Activated CD4-positive, alpha-beta T cell treated with anti-CD3 and anti-CD28 coated beads, Interleukin-10, Interleukin-2, amounts not matched to agents 100 ng/mL and 50 ng/mL, durations not matched to agents 16 hours and 8 hours (primary cell): ENCODE results near the gene GPR26.
"Not testable (repeated sequence)": the region's sequence is repeated elsewhere in the genome, so short reads cannot be mapped to it uniquely, and the experiment has no call there.

Source experiments
- DNase-seq: peaks from one replicate; pipeline ENCODE4 v3.0.0-alpha.2; 2020

Gene GPR26

DNA sequence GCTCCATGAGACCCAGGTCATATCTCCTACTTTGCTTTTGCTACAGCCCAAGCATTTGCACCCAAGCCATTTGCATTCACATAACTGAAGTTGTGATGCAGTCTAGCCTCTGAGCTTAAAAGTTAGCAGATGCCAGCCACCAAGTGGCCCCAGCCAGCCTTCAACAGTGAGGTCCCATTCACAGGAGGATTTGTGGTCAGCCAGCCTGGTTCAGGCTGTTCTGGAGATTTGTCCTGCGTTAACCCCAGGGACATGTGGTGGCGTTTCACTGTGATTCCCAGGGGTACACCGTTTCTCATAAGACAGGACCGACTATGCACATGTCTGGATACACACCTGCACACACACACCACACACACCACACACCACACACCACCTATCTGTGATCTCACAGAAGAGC, 51.2 kb downstream of the GPR26 start:
- DNase-seq, result no peak

DNA sequence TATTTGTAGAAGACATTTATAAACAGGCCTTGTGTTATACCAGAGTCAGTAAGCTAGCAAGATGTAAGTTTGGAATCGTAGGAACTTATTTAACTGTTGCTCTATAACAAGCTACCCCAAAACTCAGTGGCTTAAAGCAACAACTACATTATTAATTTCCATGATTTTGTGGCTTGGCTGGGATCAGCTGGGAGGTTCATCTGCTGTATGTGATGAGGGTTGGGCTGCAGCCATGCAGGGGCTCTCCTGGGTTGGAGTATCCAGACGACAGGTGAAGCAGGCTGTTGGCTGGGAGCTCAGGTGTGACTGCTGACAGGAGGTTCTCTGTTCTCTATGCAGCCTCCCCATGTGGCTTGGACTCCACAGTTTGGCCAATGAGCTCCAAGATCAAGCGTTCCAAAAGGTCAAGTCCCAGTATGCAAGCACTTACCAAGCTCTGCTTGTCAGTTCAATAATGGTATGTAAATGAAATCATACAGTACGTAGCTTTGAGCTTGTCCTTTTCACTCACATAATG, 52.4 kb downstream of the GPR26 start:
- no peak for DNase-seq

DNA sequence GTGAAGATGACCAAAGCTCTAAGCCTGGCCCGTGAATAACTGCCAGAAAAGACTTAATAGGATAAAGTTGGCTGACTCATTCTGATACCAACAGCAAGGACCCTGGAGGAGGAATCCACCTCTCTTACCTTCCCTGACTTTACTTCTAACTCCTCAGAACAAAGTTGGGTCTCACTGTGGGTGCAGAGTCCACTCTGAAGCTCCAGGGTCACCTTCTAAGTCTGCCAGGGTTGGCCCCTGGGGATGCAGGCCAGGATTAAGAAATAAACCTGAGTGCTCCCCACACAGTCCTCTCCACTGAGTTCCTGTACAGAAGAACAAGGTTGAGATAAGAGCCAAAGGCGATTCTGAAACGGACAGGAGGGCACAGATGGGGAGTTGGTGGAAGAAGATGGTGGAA, 54.4 kb downstream of the GPR26 start:
- no peak for DNase-seq

DNA sequence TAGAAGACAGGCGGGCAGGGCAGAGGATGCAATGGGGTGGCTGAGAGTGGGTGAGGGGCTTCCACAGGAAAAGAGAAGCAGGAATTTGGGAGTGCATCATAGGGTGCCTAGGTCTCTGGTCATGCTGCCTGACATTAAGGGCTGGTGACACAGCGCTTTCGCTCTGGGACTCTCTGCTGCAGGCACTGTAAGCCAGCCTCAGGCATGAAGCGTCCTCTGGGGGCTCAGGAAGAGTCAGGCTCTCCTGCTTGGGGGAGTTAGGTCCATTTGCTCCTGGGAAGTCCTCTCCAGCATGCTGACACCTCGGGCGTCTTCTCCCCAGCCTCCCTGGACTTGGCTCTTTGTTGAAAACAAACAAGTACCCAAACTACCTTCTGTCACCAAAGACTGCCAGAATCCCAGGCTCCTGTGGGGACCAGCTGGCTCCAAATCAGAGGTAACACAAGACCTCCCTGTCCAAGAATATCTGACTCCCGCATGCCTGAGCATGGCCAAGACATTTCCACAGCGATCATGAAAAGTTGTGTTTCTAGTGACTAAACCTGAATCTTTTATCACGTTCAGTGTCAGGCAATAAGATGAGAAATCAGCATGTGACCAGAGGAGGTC, 55.4 kb downstream of the GPR26 start:
- no peak for DNase-seq

DNA sequence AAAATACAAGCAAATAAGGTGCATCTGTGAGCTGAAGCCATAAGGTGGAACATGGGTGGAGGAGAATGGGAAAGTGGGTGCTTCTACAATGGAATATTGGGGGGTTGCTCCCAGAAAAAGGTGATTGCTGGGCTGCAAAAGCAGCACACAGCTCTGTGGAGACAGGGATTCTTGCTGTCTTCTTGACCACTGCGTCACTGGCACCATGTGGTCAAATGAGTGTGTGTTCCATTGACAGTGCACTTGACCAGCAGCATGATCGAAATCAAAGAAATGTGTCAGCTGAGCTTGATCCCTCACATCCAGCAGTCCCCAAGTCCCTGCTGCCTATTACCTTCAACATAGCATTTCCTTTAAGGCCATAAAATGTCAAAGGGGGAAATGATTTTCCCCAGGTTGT, 56.2 kb downstream of the GPR26 start:
- DNase-seq, result no peak

DNA sequence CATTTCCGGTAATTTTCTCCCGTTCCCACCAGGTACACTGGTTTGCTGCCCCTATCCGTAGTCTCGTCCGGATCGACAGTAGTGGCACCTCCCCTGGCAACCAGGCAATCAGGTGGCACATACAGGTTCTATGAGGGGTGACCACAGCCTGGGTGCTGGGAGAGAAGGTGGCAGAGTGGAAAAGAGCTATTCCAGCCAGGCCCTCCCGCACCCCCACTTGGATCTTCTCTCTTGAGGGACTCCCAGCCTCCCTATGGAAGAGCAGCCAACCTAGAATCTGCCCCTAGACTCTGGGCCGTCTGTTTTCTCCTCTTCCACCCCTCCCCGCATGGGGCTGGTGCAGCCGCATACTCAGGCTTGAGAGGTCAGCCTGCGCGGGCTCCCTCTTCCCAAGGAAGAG, 58.6 kb downstream of the GPR26 start:
- DNase-seq, result no peak

DNA sequence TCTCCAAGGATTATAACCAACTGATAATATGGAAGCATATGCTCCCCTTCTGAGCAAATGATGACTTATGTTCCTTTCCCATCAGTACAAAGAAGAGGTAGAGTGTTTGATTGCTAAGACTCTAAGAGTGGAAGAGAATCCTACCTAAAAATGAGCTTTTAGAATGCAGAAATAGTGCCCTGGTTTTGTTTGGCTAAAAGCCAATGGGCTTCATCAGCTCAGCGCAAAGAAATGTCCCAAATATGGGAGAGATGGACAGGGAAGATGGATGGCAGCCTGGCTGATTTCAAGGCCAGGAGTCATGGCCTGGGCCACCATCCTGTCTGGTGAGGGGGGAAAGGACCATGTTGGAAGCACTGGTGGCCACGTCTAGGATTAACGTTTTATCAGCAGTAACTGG, 60.2 kb downstream of the GPR26 start:
- DNase-seq, result no peak

DNA sequence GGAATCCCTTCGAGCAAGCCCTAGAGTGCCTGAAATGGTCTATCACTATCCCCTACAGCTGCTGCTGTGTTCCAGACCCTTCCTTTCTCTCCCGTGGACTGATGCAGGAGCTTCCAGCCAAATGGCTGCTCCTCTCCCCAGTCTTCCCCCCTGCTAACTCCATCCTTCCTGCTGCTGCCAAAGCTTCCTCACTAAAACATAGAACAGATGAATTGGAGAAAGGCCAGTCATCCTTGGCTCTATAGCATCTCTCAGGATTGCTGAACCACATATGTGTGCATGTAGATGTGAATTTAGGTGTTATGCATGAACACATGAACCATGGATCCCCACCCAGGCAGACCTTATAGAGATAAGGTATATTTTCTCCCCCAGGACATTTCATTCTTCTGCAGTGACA, 60.7 kb downstream of the GPR26 start:
- no peak for DNase-seq

DNA sequence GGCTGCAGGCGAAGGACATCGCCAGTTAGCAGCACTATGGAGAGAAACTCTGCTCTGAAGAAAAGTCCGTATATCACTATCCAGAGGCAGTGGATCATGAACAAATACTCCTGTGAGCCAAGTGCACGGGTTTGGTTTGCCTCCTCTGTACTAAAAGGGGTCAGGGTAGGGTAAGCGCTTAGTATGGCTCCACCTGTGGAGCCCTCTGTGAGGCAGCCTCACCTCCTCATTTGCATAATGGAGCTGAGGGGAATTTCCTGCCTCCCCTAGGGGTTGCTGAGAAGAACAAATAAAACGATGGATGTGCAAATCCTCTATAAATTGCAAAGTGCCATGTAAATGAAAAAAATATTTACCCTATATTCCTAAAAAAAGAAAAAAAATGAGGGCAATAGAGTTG, 63.4 kb downstream of the GPR26 start:
- DNase-seq, result no peak

DNA sequence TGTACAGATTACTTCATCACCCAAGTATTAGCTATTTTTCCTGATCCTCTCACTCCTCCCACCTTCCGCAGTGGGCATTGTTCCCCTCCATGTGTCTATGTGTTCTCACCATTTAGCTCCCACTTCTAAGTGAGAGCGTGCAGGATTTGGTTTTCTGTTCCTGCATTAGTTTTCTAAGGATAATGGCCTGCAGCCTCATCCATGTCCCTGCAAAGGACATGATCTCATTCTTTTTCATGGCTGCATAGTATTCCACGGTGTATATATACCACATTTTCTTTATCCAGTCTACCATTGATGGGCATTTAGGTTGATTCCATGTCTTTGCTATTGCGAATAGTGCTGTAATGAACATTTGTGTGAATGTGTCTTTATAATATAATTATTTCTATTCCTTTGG, 70.8 kb downstream of the GPR26 start:
- DNase-seq, result not testable (repeated sequence)

DNA sequence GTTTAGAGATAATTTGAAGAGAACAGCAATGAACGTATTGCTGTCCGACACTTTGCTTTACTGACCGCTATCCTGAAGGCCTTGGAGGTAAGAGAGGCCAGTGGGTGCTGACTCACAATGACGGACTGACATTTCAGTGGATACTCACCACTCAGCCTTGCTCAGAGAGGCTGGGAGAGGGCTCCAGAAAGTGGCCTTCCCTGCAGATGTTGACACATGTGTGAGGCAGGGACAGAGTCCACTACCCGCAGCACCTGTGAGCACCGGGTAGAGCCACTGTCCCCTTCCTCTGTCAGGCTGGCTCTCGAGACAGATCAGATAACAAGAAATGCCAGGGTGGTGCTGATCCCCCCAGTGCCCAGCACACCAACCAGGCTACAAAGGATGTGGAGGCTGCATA, 75.0 kb downstream of the GPR26 start:
- DNase-seq, result no peak

DNA sequence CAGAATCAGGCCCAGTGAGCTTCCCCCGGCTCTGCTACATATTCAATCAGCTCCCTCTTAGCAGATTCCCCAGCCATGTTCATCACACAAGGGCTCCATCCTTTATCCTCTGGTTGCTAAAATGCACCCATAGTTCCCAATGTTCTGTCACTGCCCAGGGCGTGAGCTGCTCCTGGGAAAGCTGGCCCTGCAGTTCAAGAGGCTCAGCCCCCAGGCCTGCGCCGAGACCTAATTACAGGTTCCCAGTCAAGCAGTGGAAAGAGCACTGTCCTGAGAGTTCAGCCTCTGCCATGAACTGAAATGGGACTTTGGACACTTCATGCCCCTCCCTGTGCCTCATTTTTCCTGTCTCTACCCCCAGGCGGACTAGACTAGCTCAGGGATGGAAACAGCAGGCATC, 75.6 kb downstream of the GPR26 start:
- DNase-seq, result no peak

DNA sequence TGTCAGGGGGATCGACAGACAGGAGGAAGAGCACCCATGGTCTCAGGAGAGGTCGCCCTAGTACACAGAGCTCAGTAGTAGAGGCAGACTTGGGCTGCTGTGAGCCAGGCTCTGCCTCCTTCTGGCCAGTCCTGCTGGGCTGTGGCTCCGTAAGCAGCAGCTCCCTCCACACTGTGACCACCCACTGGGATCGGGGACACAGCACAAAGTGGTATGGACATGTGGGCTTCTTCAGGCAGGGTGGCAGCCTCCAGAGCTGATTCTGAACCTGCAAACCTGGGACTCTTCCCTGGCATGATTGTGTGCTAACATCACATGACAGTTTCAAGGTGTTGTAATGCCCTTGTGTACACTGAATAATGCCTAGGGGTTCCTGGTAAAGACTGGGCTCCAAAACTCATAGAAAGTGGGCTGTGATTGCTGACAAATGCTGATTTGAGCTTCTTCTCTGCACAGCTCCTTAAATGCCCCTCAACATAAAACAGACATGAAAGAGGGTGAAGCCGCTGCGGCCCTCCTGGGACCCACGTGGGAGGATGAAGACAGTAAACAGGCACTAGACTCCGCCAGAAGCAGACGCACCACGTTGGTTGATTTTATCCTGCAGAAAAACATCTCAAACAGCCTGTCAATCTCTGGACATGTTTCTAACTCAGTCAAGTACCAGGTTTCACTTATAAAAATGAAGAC, 76.7 kb downstream of the GPR26 start:
- no peak for DNase-seq

DNA sequence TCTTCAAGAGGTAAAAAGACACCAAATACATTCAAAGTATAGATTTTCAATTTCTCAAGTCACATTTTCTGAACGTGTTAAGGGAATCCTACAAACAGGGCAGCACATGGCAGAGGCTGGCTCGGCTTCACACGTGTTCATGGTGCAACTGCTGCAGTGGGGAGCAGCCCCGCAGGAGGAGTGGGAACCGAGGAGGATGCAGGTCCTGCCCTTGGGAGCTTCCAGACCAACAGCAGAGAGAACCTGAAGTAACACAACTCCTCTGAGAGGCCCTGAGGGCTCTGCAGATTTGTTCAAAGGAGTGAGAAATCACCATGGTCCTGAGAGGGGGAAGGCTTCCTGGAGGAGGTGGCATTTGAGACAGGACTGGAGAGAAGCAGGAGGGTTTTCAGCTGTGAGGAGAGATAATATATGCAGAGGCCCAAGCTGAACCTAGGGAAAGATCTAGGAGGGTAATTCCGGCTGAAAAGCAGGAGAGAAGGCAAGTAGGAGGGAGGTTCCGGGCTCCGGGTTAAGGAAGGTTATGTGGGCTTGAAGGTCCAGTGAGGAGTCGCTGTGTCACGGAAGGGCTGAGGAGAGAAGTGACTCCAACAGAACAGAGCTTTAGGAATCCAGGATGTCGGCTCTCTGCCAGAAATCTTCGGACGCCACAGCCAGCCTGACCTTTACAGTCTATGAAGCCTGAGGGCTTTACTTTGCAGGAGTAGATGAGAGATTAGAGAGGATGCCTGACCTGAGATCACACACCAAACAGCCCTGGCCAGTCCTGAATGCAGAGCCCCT, 77.5 kb downstream of the GPR26 start:
- no peak for DNase-seq

DNA sequence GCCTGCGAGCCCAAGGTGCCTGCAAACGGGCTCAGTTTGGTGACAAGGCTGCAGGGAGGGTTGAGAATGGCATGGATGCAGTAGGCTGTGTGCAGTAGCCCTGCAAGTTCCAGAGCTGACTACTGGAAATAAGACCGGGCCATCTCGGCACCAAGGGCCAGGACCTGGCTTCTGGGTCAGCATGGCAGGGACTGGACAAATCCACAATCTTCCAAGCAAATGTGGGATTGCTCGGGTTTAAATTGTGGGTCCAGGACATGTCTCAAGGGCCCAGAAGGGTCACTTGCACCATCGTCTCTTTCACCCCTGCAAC, 78.0 kb downstream of the GPR26 start:
- no peak for DNase-seq
